Activated CD4-positive, CD25-positive, alpha-beta regulatory T cell treated with anti-CD3 and anti-CD28 coated beads, Interleukin-2, amount 50 U/mL, for 24 hours (primary cell): ENCODE results near the gene FBP1.
"Not testable (repeated sequence)": the region's sequence is repeated elsewhere in the genome, so short reads cannot be mapped to it uniquely, and the experiment has no call there.

Source experiments
- ATAC-seq, 2 donors: fragments of 150-1000 bp; cut with Tn5 transposase; one replicate each; pipeline ENCODE4 v1.10.0; 2021; ENCODE audit warnings: mild to moderate bottlenecking in 1 of 2, moderate library complexity in 1 of 2

The FBP1 gene

DNA sequence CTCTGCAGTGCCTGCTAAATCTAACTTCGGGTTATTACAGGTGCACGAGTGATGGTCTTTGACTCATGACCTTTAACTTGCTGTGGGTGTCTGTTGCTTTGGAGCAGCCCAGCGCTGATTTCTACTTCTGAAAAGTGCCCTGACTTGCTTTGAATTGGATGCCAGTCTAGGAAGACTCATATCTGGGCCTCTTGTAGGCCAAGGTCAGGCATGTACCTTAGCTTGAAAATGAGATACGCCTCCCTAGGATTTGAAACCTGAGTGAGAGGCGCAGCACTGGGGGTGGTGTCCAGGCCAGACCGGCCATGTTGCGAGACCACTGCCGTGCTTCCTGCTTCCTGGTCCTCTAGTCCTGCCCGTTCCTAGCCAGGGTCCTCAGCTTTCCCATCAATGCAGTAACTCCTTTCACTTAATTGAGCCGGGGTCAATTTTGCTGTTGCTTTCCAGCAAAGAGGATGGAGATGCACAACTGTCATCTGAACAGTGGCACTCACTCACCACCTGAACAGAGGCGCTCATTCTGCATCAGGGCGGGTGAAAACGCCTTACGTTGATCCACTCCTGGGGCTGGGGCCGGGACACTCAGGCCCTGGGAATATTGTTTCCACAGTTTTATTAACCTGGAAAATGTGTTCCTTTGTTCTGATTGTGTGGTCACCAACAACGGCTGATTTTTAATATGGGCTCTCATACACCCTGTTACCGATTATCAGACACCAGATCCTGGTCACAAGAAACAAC lies 70.2 kb downstream of the FBP1 start:
- ATAC-seq: no peak

DNA sequence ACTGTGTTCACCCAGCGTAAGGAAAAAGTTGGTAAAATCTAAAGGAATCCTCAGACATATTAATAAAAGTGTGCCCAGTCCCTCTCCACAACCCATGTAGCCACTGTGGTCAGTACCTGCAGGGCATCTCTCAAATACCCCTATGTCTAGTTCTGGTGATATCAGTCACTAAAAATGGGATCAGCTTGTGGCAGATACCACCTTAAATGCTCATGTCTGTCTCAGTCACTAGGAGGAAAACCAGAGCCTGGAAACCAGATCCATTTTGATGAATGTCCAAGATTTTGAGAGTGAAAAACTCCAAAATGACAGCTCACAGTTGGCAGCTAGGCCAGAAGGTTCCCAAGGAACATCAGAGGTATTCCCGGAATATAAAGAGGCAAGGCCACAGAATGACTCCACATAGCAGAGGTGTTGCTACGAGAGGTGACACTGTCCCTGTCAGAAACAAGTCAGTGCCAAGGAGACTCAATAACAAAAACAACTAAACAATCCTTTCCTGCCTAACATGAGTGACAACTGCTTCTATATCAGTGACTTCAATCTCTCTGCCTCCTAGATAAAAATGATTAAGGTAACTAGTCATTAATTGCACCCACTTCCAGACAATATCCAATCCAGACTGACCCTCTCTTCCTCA lies 70.9 kb downstream of the FBP1 start:
- no peak for ATAC-seq

DNA sequence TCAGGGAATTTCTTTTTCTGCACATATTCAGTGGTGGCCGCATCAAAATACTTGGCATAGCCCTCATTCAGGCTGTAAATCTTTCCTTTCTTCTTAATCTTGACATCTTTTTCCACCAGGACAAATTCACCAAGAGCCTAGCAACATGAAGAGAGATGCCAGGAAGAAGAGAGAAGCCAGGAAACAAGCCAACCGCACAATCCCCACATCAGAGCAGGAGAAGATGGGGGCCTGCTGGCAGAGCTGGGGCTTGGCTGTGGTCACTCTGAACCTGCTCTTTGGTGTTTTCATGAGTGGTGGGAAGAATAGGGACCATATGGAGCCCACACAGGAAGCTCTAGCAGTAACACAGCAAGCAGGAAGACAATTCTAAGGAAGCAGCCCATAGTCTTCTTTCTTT lies 72.0 kb downstream of the FBP1 start:
- ATAC-seq: no peak

DNA sequence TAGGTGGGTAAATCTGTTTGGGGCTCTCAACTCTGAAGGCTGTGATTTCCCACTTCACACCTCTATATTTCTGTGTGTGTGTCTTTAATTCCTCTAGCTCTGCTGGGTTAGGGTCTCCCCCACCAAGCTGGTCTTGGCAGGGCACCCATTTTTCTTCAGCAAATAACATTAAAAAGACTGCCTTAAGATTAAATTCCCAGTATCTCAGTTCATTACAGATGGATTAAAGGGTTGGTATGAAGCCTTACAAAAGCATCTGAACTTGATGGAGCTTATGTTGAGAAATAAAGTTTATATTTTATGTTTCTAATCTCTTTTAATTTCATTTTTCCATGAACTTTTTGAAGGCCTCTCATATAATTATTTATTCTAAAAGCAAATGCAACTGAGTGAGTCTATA lies 72.8 kb downstream of the FBP1 start:
- no peak for ATAC-seq

DNA sequence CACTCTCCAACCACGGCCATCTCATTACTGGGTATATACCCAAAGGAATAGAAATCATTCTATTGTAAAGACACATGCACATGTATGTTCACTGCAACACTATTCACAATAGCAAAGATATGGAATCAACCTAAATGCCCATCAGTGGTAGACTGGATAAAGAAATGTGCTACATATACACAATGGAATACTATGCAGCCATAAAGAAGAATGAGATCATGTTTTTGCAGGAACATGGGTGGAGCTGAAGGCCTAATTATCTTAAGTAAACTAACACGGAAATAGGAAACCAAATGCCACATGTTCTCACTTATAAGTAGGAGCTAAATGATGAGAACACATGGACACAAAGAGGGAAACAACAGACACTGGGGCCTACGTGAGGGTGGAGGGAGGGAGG lies 75.0 kb downstream of the FBP1 start:
- not testable (repeated sequence) for ATAC-seq

DNA sequence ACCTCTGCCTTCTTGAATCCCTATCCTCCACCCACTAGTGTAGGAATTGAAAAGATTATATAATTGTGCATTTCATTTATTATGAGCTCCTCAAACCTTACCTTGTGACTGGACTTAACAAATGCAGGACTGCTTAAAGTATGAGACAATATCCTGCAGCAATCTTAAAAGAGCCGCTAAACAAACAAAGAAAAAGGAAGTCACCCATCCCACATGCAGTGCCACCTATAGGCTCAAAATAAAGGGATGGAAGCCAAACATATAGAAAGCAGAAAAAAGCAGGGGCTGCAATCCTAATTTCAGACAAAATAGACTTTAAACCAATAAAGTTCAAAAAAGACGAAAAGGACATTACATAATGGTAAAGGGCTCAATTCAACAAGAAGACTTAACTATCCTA lies 75.8 kb downstream of the FBP1 start:
- ATAC-seq: no peak

DNA sequence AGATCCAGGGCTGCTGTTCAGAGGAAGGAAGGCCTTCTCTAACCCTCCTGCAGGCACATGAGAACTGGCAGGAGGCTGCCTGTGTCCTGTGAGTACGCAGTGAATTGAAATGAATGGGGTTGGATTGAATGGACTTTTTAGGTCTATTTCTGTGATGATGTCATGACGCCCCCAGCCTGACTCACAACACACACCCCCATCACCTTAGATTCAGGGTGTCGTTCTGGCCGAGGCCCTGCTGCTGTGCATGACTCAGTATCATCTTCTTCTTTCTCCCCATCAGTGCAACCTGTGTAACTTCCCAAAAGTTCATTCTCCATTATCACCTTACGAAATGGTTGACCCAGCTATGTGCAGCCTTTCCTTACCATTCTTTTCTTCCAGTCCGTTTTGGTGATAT lies 79.1 kb downstream of the FBP1 start:
- ATAC-seq: peak; percentile 28 to 43

DNA sequence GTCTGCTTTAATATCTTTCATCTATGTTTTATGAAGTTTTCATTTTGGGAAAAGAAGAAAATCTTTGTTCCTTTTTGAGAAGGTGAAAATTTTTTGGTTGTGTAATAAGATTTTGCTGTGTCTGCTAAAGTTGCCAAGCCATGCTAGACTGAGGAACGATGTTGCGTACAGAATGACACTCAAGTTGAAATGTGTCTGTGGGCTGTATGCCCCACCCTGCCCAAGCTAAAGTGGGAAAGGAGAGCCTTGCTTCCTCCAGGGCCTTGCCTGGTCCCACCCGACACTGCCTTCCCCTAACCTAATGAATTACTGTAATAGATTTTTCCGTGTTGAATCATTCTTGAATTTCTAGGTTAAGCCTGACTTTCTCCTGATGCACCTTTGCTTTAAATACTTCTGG lies 81.9 kb downstream of the FBP1 start:
- no peak for ATAC-seq

DNA sequence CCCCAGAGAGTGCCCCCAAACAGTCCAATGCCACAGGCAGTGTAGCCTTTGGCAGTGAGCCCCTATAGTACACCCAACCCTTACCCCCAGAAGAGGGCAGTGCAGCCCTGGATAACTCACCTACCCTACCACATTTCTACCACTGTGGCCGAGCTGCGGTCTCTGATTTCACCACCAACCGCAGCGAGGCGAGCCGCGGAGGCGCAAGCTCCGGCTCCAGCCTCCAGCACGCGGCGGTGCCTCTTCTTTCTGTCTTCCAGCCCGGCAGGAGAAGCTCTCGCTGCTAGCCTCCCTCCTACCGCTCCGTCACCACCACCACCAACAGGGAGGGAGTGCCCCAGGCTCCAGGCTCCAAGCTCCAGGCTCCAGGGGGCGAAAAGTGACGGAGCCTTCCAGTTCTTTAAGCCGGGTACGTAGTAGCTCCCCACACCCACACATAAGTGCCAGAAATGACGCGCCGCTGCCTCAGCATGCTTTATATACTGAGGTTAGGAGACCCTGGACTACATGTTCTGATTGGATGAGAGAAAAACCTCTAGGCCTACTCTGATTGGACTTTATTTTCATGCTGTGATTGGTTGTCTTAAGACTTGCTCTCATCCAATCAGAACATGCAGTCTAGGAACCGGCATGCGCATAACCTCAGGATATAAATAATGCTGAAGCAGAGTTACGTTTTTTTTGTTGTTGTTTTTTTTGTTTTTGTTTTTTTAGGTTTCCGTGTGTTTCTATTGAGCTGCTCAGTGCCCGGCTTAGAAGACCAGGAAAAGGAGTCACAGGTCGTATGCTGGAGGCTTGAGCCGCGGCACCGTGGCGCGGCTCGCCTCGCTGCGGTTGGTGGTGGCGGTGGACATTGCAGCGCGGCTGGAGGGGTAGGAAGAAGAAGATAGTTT lies 84.6 kb downstream of the FBP1 start, which contains the start of gene PCAT7:
TSS of gene PCAT7 (plus strand) at position 645 of the 893 bp plus-strand sequence.
- ATAC-seq: peak; percentile 56 to 71

DNA sequence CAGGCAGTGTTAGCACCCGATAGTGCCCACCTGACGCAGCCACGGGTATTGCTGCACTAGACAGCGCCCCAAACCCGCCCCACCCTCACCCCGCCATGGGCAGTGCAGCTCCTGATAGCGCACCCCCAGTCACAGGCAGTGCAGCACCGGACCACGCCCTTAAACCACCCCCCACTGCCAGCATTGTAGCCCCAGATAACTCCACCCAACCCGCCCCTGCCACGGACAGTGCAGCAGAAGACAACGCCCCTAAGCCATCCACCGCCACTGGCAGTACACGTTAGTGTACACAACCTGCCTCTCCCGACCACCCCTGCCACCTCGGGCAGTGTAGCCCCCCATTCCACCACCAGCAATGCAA lies 85.3 kb downstream of the FBP1 start:
- ATAC-seq: no peak
